Left hindlimb (tissue), 1 donor: Measurements from ENCODE around the gene MXRA7.
"Not testable (repeated sequence)": the region's sequence is repeated elsewhere in the genome, so short reads cannot be mapped to it uniquely, and the experiment has no call there.

Experiments used
- DNase-seq: peaks from one replicate; pipeline ENCODE4 v3.0.0-alpha.2; 2018

The MXRA7 gene

GRCh38 chr17:76715496-76715830 lies 4.7 kb upstream of the MXRA7 start:
- DNase-seq: no peak

GRCh38 chr17:76714822-76715495 lies 4.2 kb upstream of the MXRA7 start:
- peak; percentile 63 for DNase-seq

GRCh38 chr17:76714336-76714735 lies 3.6 kb upstream of the MXRA7 start:
- DNase-seq: no peak

- DNase-seq: no peak
These were observed 3.0 kb upstream of the MXRA7 start for GRCh38 chr17:76713765-76714164.

- not testable (repeated sequence) for DNase-seq
These were observed 1.6 kb upstream of the MXRA7 start for GRCh38 chr17:76712321-76712720.

GRCh38 chr17:76709951-76710862 lies 558 bp downstream of the MXRA7 start:
- DNase-seq: peak; percentile 64

- peak; percentile 71 for DNase-seq
These were observed 1.5 kb downstream of the MXRA7 start for GRCh38 chr17:76709077-76709950.

GRCh38 chr17:76707985-76708807 lies 2.6 kb downstream of the MXRA7 start:
- peak; percentile 61 for DNase-seq

GRCh38 chr17:76706817-76707216 lies 3.9 kb downstream of the MXRA7 start:
- no peak for DNase-seq

- DNase-seq: no peak
These were observed 6.0 kb downstream of the MXRA7 start for GRCh38 chr17:76704805-76705204.

- no peak for DNase-seq
These were observed 7.7 kb downstream of the MXRA7 start for GRCh38 chr17:76702941-76703637.

GRCh38 chr17:76702076-76702475 lies 8.7 kb downstream of the MXRA7 start:
- DNase-seq: no peak

- DNase-seq: no peak
These were observed 9.2 kb downstream of the MXRA7 start for GRCh38 chr17:76701471-76701967.

GRCh38 chr17:76700617-76701470 lies 9.9 kb downstream of the MXRA7 start:
- peak; percentile 84 for DNase-seq

- no peak for DNase-seq
These were observed 10.5 kb downstream of the MXRA7 start for GRCh38 chr17:76700270-76700616.

- not testable (repeated sequence) for DNase-seq
These were observed 12.2 kb downstream of the MXRA7 start for GRCh38 chr17:76698466-76698977.

GRCh38 chr17:76697702-76698465 lies 12.9 kb downstream of the MXRA7 start:
- no peak for DNase-seq

- no peak for DNase-seq
These were observed 13.7 kb downstream of the MXRA7 start for GRCh38 chr17:76696763-76697701.
